GM10248 (cell line): ENCODE data around the gene HGFAC.
"Not testable (repeated sequence)": the region's sequence is repeated elsewhere in the genome, so short reads cannot be mapped to it uniquely, and the experiment has no call there.

Experiments
- CTCF ChIA-PET: fragments of 300-600 bp; sonication (Branson Sonifier 250); formaldehyde crosslinking; extraction: SDS; loops from one replicate; lab custom pipeline; 2021; ENCODE audit warnings: antibody characterized with exemption; lab: Yijun Ruan, JAX
- POLR2A ChIA-PET: fragments of 350-650 bp; sonication (Branson Sonifier 250); formaldehyde crosslinking; extraction: SDS; loops from one replicate; lab custom pipeline; 2020; ENCODE audit warnings: antibody characterized with exemption; lab: Yijun Ruan, JAX
- DNase-seq: peaks from one replicate; pipeline ENCODE4 v3.0.0; 2012; ENCODE audit errors: extremely low spot score
- CTCF ChIP-seq: IDR thresholded peaks from 2 replicates; pipeline ENCODE4 v1.5.1; 2012; ENCODE audit warnings: mild to moderate bottlenecking, low read depth; ENCODE audit errors: extremely low read depth, missing control alignments, control extremely low read depth

The HGFAC gene

GRCh38 chr4:3452376-3452775, 10.6 kb downstream of the HGFAC start:
- peak; percentile 3 for TF ChIP-seq CTCF
- DNase-seq, result no peak
- ChIA-PET CTCF (interaction anchor here (0.7 to 1.4 kb wide), 3 partner anchors 9 to 105 kb away, joined by 4 to 5 read pairs (median 4); no protein-coding TSS in a partner anchor), POLR2A (no interaction called here)

- CTCF ChIA-PET, DNase-seq, POLR2A ChIA-PET: not testable (repeated sequence)
Observed at GRCh38 chr4:3455596-3455995, 13.8 kb downstream of the HGFAC start.

- ChIA-PET CTCF (interaction anchor here (1.3 to 1.8 kb wide), 2 partner anchors 23 to 352 kb away, joined by 3 to 4 read pairs; no protein-coding TSS in a partner anchor), POLR2A (no interaction called here)
- no peak for DNase-seq
- TF ChIP-seq CTCF, result no peak
Observed at GRCh38 chr4:3458371-3458770, 16.6 kb downstream of the HGFAC start.

- CTCF ChIA-PET, result interaction anchor here (1.3 to 2.4 kb wide), 3 partner anchors 22 to 352 kb away, joined by 3 to 9 read pairs (median 4); no protein-coding TSS in a partner anchor
- DNase-seq, POLR2A ChIA-PET: not testable (repeated sequence)
Observed at GRCh38 chr4:3459156-3459555, 17.4 kb downstream of the HGFAC start.

- no peak for DNase-seq
- no peak for TF ChIP-seq CTCF
- ChIA-PET POLR2A (no interaction called here), CTCF (interaction anchor here (1.1 to 2.4 kb wide), 2 partner anchors 20 to 112 kb away, joined by 4 to 9 read pairs; no protein-coding TSS in a partner anchor)
Observed at GRCh38 chr4:3460926-3461325, 19.2 kb downstream of the HGFAC start.

GRCh38 chr4:3461515-3462291, 19.9 kb downstream of the HGFAC start:
- ChIA-PET POLR2A (no interaction called here), CTCF (interaction anchor here (1.1 to 2.4 kb wide), 2 partner anchors 19 to 113 kb away, joined by 4 to 9 read pairs; no protein-coding TSS in a partner anchor)
- no peak for DNase-seq
- no peak for TF ChIP-seq CTCF

- CTCF ChIA-PET, result no interaction called here
- TF ChIP-seq CTCF, result no peak
- DNase-seq, result no peak
- POLR2A ChIA-PET, result no interaction called here
Observed at GRCh38 chr4:3462321-3462789, 20.6 kb downstream of the HGFAC start.
